ENCODE measurements around the gene DENND1B.
"Not testable (repeated sequence)": the region's sequence is repeated elsewhere in the genome, so short reads cannot be mapped to it uniquely, and the experiment has no call there.

Gene DENND1B

GRCh38 chr1:197541411-197541810, 233.9 kb downstream of the DENND1B start:
- DNase-seq, result no peak

GRCh38 chr1:197526736-197527371, 248.4 kb downstream of the DENND1B start:
- no peak for DNase-seq

GRCh38 chr1:197521118-197521739, 254.1 kb downstream of the DENND1B start:
- no peak for DNase-seq

- DNase-seq, result no peak
Observed at GRCh38 chr1:197519741-197520334, 255.4 kb downstream of the DENND1B start.

- DNase-seq, result no peak
Observed at GRCh38 chr1:197515421-197515820, 259.9 kb downstream of the DENND1B start.

GRCh38 chr1:197510691-197511378, 264.4 kb downstream of the DENND1B start:
- no peak for DNase-seq

- DNase-seq, result no peak
Observed at GRCh38 chr1:197496722-197497121, 278.6 kb downstream of the DENND1B start.

- not testable (repeated sequence) for DNase-seq
Observed at GRCh38 chr1:197491505-197491904, 283.8 kb downstream of the DENND1B start.

- DNase-seq, result no peak
Observed at GRCh38 chr1:197486946-197487345, 288.3 kb downstream of the DENND1B start.

- DNase-seq, result no peak
Observed at GRCh38 chr1:197485790-197486189, 289.5 kb downstream of the DENND1B start.

- no peak for DNase-seq
Observed at GRCh38 chr1:197481101-197481500, 294.2 kb downstream of the DENND1B start.

- DNase-seq, result no peak
Observed at GRCh38 chr1:197480446-197480845, 294.8 kb downstream of the DENND1B start.

- DNase-seq, result no peak
Observed at GRCh38 chr1:197472141-197472540, 303.1 kb downstream of the DENND1B start.

- DNase-seq, result no peak
Observed at GRCh38 chr1:197471248-197471985, 303.9 kb downstream of the DENND1B start.

GRCh38 chr1:197470330-197470729, 304.9 kb downstream of the DENND1B start:
- no peak for DNase-seq

- DNase-seq, result no peak
Observed at GRCh38 chr1:197469620-197470210, 305.6 kb downstream of the DENND1B start.

- DNase-seq, result no peak
Observed at GRCh38 chr1:197468543-197469175, 306.6 kb downstream of the DENND1B start.

GRCh38 chr1:197467881-197468280, 307.4 kb downstream of the DENND1B start:
- no peak for DNase-seq

GRCh38 chr1:197466813-197467212, 308.5 kb downstream of the DENND1B start:
- no peak for DNase-seq

- DNase-seq, result no peak
Observed at GRCh38 chr1:197465528-197466327, 309.6 kb downstream of the DENND1B start.

- no peak for DNase-seq
Observed at GRCh38 chr1:197464044-197464443, 311.2 kb downstream of the DENND1B start.
